Uterus (tissue), 2 donors: ENCODE data around the gene ZSCAN10.

ENCODE experiments used
- POLR2A ChIP-seq, 2 donors: fragments of 450-650 bp; IDR thresholded peaks; one replicate each; pipeline ENCODE4 v1.6.1; 2016; ENCODE audit warnings: antibody characterized with exemption in 2 of 2, mild to moderate bottlenecking in 1 of 2, moderate library complexity in 1 of 2
- TF ChIP-seq, protein P1 (sequence below), 4 experiments: fragments of 200-600 bp in 2 of 4; fragments of 450-650 bp in 2 of 4; sonication (generic) in 2 of 4; IDR thresholded peaks; one replicate each; pipeline ENCODE4 v1.5.1; 2016 to 2019; ENCODE audit warnings: antibody characterized with exemption in 4 of 4, mild to moderate bottlenecking in 2 of 4, moderate library complexity in 1 of 4

DNA sequence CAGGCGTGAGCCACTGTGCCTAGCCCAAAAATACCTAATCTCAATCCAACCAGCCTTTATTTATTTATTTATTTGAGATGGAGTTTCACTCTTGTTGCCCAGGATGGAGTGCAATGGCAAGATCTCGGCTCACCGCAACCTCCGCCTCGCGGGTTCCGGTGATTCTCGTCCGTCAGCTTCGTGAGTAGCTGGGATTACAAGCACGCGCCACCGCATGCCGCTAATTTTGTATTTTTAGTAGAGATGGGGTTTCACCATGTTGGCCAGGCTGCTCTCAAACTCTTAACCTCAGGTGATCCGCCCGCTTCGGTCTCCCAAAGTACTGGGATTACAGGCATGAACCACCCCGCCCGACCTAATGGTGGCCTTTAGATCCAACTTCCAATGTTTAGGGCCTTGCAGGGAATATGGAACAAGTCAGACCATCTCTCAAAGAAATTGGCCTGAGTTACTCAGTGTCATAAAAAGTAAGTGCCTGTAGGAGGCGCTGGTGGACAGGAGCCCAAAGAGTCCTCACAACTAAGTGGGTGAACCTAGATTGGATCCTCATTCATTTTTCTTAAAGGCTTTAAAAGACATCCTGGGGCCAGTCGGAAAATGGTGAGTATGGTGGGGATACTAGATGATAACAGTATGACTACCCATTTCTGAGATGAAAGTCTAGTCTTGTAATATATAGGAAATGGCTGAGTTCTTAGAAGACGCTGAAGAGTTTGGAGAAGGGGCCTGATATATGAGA, 4.6 kb downstream of the ZSCAN10 start:
- TF ChIP-seq, protein P1, sequence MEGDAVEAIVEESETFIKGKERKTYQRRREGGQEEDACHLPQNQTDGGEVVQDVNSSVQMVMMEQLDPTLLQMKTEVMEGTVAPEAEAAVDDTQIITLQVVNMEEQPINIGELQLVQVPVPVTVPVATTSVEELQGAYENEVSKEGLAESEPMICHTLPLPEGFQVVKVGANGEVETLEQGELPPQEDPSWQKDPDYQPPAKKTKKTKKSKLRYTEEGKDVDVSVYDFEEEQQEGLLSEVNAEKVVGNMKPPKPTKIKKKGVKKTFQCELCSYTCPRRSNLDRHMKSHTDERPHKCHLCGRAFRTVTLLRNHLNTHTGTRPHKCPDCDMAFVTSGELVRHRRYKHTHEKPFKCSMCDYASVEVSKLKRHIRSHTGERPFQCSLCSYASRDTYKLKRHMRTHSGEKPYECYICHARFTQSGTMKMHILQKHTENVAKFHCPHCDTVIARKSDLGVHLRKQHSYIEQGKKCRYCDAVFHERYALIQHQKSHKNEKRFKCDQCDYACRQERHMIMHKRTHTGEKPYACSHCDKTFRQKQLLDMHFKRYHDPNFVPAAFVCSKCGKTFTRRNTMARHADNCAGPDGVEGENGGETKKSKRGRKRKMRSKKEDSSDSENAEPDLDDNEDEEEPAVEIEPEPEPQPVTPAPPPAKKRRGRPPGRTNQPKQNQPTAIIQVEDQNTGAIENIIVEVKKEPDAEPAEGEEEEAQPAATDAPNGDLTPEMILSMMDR (IDR thresholded peaks at IDR 0.05) = no peak
- no peak for TF ChIP-seq POLR2A (IDR thresholded peaks at IDR 0.05)
